HG03196 (cell line): ENCODE measurements around the gene USP1.

ENCODE experiments used
- ATAC-seq: cut with Tn5 transposase; IDR thresholded peaks from one replicate; pipeline ENCODE4 v1.9.1; 2021; ENCODE audit not compliant: unreplicated experiment

The USP1 gene

GRCh38 chr1:62481681-62482080 is 44.8 kb downstream of the USP1 start:
- no peak for ATAC-seq

DNA sequence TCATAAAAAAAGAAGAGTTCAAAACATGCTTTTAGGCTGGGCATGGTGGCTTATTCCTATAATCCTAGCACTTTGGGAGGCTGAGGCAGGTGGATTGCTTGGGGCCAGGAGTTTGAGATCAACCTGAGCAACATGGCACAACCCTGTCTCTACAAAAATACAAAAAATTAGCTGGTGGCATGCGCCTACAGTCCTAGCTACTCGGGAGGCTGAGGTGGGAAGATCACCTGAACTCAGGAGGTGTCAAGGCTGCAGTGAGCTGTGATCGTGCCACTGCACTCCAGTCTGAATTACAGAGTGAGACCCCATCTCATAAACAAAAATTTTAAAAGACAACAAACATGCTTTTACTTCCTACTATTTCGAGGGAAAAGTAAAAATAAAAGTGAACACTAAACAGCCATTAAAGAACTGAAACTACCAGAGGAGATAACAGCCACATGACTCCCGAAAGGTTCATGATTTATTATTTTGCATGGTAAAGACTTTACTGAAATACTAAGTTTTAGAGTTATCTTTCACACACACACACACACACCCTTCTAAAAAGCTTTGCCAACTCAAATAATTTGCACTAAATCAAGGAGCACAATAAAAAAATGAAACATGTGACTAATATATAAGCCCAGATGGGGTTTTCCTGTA is 48.1 kb downstream of the USP1 start:
- no peak for ATAC-seq

GRCh38 chr1:62487956-62488355 is 51.1 kb downstream of the USP1 start:
- ATAC-seq, result no peak

DNA sequence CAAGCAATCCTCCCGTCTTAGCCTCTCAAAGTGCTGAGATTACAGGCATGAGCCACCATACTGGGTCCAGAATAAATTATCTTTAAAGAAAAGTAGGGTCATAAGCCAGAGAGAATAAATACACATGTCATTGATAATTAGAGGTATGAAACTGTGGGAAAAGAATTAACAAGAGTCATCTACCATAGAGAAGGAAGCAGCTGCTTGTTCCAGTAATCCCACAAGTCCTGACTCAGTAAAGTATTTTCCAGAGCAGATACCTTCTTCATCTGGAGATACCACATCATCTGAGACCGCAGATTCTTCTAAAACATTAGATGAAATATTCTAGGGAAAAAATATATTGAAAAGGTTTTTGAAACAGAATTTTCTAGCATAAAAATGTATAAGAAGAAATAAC is 55.7 kb downstream of the USP1 start:
- ATAC-seq, result no peak

- ATAC-seq, result no peak
Observed at GRCh38 chr1:62493656-62494055, 56.8 kb downstream of the USP1 start.

DNA sequence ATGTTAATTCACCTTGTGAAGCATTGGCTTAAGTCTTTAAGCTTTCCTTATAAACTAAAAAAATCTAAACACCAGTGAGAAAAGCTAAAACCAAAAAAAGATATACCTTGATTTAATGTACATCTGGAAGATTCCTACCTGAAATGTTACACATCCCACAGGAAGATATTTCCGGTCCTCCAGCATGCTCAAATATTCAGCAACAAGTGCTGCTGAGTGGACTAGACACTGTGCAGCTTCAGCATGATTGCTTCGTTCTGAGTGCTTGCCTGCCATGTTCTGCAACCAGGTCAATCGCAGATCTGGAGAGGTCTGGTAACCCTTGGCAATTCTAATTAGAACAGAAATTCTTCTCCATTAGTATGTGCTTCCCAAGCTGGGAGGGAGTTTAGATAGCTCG is 57.3 kb downstream of the USP1 start:
- ATAC-seq, result no peak

DNA sequence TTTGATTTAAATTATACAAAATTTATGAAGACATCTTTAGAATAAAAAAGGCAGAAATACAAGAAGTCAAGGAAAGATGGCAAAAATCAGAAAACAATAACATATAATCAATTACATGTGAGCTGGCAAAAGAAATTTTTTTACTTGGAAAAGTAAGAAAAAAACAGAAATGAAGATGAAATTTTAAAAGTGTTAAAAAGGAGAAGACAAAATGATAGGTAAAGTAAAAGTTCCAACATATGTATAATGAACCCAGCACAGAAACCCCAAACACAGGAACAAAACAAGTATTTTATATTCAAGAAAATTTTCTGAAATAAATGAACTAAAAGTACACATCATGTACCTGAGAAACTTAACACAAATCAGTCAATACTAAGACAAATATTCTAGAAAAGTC is 63.4 kb downstream of the USP1 start:
- ATAC-seq, result no peak
